ENCODE measurements around the gene DIP2A.
"Not testable (repeated sequence)": the region's sequence is repeated elsewhere in the genome, so short reads cannot be mapped to it uniquely, and the experiment has no call there.

The DIP2A gene

DNA sequence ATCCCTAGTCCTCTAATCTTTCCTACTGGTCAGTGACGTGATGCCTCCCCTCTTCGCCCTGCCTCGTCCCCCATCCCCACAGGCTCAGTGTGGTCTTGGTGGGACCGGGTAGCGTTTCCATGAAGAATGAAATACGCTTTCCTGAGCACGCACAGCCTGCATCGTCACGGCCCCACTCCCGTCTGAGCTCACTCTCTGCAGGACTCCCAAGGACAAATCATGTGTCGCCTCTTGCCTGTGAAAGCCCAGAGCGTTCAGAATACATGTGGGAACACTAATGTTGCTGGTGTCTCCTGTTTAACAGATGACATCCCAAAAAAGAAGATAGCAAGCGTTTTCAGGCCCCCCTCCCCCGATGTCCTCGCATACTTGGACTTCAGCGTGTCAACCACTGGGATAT is 97.0 kb downstream of the DIP2A start:
- DNase-seq (ENCODE audit: low read depth) = no peak

DNA sequence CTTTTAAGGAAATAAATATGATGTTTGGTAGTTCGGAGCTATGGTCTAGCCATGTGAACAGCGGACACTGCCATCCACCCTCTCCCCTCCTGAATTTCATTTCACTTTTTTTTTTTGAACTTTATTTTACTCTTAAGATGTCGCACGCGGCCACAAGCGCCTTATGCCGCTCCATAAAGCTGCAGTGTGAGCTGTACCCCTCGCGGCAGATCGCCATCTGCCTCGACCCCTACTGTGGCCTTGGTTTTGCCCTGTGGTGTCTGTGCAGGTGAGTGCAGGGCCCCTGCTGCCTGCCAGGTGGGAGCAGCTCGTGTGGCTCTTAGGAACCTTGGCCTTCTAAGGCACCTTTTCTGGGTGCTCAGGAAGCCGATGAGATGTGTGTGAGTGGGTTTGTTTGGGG is 98.1 kb downstream of the DIP2A start:
- no peak for DNase-seq (ENCODE audit: low read depth)

- no peak for DNase-seq (ENCODE audit: low read depth)
Observed at GRCh38 chr21:46557469-46557868, 98.8 kb downstream of the DIP2A start.

GRCh38 chr21:46557919-46558392 is 99.3 kb downstream of the DIP2A start:
- DNase-seq (ENCODE audit: low read depth) = no peak

- DNase-seq (ENCODE audit: low read depth) = peak; percentile 40
Observed at GRCh38 chr21:46559291-46559983, 100.7 kb downstream of the DIP2A start.

GRCh38 chr21:46560568-46561444 is 102.1 kb downstream of the DIP2A start:
- DNase-seq (ENCODE audit: low read depth) = no peak

GRCh38 chr21:46561445-46562090 is 102.9 kb downstream of the DIP2A start:
- DNase-seq (ENCODE audit: low read depth) = no peak

- DNase-seq (ENCODE audit: low read depth) = no peak
Observed at GRCh38 chr21:46562472-46562871, 103.8 kb downstream of the DIP2A start.

DNA sequence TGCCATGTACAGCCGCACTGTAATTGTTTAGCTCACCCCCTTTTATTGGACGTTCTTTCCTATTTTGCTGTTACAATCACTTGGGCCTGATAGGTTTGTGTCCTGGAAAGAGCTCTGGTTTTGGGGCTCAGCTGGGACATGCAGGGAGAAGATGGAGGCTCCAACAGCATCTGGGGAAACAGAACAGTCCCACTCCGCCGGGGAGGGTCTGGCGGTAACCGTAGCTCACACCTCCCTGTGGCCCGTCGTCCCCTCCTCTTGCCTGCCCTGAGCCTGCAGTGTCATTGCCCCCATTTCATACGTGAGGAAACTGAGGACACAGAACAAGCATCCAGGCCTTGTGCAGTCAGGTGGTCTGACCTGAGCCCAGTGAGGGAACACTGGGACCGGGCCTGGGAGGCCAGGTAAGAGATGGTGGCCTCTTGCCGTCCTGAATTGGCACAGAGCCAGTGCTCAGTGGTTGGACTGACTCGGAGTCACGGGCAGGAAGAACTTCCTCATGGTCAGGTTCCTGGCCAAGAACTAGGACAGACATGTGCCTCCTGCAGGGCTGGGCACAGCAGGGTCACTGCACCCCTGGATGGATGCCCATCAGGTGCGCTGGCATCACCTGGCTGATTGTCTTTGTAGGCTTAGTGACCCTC is 104.4 kb downstream of the DIP2A start:
- no peak for DNase-seq (ENCODE audit: low read depth)

DNA sequence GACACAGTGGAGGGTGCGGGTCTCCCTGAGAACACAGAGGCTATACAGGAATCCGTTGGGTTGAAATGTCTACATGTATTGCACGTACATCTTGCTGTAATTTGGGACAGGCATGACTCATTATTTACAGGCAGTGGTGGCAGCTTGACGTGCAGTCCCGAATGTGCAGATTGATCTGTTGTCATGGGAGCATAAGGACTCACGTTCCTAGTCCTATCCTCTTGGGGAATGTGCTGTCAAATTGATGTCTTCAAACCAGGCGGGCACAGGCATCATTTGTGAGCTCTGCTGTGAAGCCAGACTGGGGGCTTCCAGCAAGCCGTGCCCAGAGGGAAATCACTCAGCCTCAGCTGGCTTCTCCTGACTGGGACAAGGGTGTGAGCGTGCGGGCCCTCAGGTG is 105.7 kb downstream of the DIP2A start:
- no peak for DNase-seq (ENCODE audit: low read depth)

DNA sequence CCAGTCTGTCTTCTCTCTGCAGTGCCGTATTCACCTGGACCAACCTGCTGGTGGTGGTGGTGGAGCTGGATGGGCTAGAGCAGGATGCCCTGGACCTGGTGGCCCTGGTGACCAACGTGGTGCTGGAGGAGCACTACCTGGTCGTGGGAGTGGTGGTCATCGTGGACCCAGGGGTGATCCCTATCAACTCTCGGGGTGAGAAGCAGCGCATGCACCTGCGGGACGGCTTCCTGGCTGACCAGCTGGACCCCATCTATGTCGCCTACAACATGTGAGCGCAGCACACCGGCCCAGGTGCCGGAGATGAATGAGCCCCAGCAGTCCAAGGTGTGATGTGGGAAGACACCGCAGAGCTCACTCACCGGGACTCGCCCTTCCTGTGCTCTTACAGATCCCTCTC is 108.7 kb downstream of the DIP2A start:
- DNase-seq (ENCODE audit: low read depth) = no peak

GRCh38 chr21:46568562-46568961 is 109.9 kb downstream of the DIP2A start:
- DNase-seq (ENCODE audit: low read depth) = no peak

DNA sequence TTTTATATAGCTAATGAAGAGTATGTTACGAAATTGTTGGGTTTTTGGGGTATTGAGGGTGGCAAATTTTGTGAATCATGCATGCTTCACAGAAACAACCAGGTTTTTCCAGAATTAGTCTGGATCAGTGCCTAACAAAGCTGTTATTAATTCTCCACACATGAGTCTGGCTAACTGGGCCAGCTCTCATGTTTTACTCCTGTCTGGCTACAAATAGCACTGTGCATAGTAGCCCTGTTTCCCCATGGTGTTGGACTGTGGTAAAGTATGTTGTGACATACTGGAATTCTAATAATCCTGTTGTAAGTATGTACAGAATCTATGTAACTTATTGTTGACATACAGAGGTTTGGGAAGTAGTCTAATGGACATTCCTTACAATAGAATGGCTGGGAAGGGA is 110.4 kb downstream of the DIP2A start:
- DNase-seq (ENCODE audit: low read depth) = no peak

GRCh38 chr21:46570119-46570518 is 111.4 kb downstream of the DIP2A start:
- DNase-seq (ENCODE audit: low read depth) = no peak

DNA sequence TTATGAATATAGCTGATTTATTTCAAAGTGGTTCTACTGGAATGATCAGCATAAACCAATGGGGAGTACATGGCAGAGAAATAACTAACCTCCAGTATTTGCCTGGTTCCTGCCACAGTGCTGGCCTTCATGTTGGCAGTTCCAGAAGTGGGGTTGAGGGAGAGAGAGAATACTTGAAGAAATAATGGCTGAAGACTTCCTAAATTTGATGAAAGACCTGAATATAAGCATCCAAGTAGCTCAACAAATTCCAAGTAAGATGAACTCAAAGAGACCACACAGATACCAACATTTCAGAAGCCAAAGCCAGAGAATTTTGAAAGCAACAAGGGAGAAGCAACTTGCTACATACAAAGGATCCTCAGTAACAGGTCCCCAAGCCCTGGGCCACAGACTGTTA is 111.9 kb downstream of the DIP2A start:
- DNase-seq (ENCODE audit: low read depth) = no peak

- no peak for DNase-seq (ENCODE audit: low read depth)
Observed at GRCh38 chr21:46572850-46573249, 114.2 kb downstream of the DIP2A start.

- not testable (repeated sequence) for DNase-seq (ENCODE audit: low read depth)
Observed at GRCh38 chr21:46577786-46578185, 119.1 kb downstream of the DIP2A start.

DNA sequence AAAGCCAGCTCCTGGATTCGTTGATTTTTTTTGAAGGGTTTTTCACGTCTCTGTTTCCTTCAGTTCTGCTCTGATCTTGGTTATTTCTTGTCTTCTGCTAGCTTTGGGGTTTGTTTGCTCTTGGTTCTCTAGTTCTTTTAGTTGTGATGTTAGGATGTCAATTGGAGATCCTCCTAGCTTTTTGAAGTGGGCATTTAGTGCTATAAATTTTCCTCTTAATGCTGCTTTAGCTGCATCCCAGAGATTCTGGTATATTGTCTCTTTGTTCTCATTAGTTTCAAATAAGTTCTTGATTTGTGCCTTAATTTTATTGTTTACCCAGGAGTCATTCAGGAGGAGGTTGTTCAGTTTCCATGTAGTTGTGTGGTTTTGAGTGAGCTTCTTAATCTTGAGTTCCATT is 120.7 kb downstream of the DIP2A start:
- not testable (repeated sequence) for DNase-seq (ENCODE audit: low read depth)

DNA sequence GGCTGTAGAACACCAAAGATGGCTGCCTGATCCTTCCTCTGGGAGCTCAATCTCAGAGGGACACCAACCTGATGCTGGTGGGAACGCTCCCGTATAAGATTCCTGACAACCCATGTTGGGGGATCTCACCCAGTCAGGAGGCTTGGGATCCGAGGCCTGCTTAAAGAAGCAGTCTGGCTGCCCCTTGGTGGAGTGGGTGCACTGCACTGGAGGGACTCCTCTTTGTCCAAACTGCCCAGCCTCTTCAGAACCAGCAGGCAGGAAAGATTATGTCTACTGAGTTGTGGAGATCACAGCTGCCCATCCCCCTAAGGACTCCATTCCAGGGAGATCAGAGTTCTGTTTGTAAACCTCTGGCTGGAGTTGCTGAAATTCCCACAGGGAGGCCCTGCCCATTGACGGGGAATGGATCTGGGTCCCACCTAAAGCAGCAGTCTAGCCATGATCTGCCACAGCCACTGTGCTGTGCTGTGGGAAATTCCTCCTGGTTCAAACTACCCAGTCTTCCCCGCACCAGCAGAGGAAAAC is 123.2 kb downstream of the DIP2A start:
- DNase-seq (ENCODE audit: low read depth) = no peak

- no peak for DNase-seq (ENCODE audit: low read depth)
Observed at GRCh38 chr21:46585191-46585953, 126.7 kb downstream of the DIP2A start.

DNA sequence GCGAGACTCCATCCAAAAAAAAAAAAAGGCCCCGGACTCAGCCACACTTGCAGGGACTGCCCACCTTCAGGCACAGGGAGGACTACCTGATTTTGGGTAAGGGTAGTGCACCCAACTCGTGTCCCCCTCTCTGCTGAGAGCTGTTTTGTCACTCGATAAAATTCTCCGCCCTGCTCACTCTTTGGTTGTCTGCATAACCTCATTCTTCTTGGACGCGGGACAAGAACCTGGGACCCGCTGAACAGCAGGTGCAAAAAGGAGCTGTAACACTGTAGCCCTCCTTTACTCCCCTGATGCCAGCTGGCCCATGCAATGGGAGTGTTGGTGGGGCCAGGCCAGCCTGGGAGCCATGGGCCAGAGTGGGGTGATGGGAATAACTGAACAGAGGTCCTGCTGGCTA is 135.6 kb downstream of the DIP2A start:
- no peak for DNase-seq (ENCODE audit: low read depth)

Measured in stimulated activated CD8-positive, alpha-beta memory T cell treated with anti-CD3 and anti-CD28 coated beads, Interleukin-15, amount 100 ng/mL, for 24 hours (primary cell).